Activated gamma-delta T cell treated with Interleukin-2 at 50 U/mL for 16 hours (primary cell): ENCODE results near the gene TMIGD1.
A peak's percentile ranks its signal among the peaks of the same experiment; 100 is the strongest.
"Not testable (repeated sequence)": the region's sequence is repeated elsewhere in the genome, so short reads cannot be mapped to it uniquely, and the experiment has no call there.

ENCODE experiments used
- DNase-seq: peaks from one replicate; pipeline ENCODE4 v3.0.0-alpha.2; 2020

The TMIGD1 gene

DNA sequence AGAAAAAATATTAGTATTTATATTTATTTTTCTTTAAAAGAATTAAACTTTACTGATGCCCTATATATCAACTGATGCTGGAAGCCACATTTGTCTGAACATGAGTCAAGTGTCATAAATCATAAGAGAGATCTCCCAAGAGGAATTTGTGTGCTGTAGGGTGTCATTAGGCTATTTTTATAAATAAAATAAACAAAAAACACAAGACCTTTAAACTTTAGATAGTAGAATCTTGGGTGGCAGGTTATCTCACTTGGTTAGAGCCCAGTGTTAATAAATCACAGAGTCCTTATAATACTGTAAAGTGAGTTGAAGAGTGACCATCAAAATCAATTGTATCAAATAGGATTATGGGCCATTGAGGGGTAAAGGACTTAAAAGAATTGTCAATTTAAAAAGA, 23.6 kb upstream of the TMIGD1 start:
- no peak for DNase-seq

- DNase-seq: no peak
Measured at GRCh38 chr17:30354701-30355100, 20.8 kb upstream of the TMIGD1 start.

- DNase-seq: no peak
Measured at GRCh38 chr17:30352240-30352814, 18.5 kb upstream of the TMIGD1 start.

- DNase-seq: no peak
Measured at GRCh38 chr17:30351735-30352134, 17.9 kb upstream of the TMIGD1 start.

DNA sequence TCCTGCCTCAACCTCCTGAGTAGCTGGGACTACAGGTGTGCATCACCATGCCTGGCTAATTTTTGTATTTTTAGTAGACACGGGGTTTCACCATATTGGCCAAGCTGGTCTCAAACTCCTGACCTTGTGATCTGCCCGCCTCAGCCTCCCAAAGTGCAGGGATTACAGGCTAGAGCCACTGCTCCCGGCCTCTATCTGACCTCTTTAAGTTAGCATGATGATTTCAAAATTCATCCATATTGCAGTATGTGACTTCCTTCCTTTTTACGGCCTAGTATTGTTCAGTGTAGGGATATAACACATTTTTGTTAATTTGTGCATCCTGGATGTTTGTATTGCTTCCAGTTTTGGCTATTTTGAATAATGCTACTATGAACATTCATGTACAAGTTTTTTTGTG, 17.4 kb upstream of the TMIGD1 start:
- not testable (repeated sequence) for DNase-seq

- no peak for DNase-seq
Measured at GRCh38 chr17:30349252-30349651, 15.4 kb upstream of the TMIGD1 start.

GRCh38 chr17:30347488-30347887, 13.6 kb upstream of the TMIGD1 start:
- DNase-seq: no peak

GRCh38 chr17:30346221-30346795, 12.5 kb upstream of the TMIGD1 start:
- no peak for DNase-seq

- no peak for DNase-seq
Measured at GRCh38 chr17:30345527-30346075, 11.7 kb upstream of the TMIGD1 start.

GRCh38 chr17:30345089-30345433, 11.2 kb upstream of the TMIGD1 start:
- no peak for DNase-seq

DNA sequence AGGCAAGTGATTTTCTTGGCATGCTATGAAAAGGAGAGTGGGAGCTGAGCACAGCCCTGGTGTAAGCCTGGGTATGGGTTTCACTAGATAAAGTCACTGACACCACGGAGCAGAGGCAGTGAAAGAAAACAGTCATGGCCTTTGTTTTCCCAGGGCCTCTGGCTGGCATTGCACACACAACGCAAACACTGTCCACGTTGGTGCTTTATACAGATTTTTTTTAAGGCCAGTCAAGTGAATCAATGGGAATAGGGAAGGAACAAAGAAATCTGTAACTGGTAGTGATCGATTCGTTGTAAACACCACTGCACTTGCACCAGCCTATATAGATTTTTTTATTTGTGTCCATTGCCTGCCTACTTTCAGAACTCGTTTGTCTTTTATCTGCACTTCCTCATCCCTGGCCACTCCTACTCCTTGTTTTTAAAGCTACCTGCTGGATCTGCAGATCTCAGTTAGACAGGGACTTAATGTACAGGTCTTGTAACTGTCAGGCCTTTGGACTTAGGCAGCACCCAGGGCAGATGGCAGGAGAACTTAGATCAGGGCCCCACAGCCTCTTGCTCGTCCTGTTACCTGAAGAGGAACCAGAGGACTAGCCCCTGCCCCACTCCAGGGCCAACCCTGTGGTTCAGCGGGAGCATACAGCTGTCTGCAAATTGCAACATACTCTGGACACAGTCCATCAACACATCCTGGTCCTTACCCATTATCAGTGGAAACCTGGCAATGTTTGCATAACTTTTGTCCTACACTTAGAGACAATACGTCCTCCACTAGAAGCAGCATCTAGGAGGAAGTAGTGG, 10.6 kb upstream of the TMIGD1 start:
- no peak for DNase-seq

DNA sequence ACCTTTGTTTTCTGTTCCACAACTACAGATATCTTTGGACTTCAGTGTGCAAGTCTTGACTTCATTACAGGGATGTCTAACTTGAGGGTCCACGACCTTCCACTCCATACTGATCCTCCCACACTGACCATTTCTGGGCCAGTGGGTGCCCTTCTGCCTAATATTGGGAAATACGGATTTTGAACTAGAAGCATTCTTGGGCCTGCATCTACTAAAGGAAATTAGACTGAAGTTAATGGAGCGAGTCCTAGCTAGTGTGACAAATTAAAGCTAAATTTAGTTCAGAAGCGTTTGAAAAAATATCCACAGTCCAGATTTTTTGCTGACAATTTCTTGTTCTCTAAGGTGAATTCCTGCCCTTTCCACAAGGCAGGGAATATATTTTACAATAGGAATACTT, 9.9 kb upstream of the TMIGD1 start:
- DNase-seq: no peak

- not testable (repeated sequence) for DNase-seq
Measured at GRCh38 chr17:30343244-30343643, 9.4 kb upstream of the TMIGD1 start.

GRCh38 chr17:30341703-30342249, 7.9 kb upstream of the TMIGD1 start:
- no peak for DNase-seq

- no peak for DNase-seq
Measured at GRCh38 chr17:30340801-30341356, 7.0 kb upstream of the TMIGD1 start.

DNA sequence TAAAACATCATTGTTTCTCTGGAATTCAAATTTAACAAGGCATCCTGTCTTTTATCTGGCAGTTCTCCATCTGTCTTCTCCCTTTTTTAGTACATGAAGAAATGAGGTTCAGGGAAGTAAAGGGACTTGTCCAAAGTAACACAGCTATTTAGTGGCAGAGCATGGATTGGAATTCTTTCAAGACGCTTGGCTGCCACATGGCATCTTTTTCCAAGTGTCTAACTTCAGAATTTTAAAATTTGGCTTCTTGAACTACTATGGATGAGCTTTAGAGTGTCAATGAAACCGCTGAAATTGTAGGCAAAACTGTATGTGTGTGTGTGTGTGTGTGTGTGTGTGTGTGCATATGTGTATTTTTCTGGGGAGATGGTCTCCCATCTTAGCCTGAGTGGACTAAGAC, 5.2 kb upstream of the TMIGD1 start:
- DNase-seq: no peak

GRCh38 chr17:30337393-30337999, 3.6 kb upstream of the TMIGD1 start:
- no peak for DNase-seq

DNA sequence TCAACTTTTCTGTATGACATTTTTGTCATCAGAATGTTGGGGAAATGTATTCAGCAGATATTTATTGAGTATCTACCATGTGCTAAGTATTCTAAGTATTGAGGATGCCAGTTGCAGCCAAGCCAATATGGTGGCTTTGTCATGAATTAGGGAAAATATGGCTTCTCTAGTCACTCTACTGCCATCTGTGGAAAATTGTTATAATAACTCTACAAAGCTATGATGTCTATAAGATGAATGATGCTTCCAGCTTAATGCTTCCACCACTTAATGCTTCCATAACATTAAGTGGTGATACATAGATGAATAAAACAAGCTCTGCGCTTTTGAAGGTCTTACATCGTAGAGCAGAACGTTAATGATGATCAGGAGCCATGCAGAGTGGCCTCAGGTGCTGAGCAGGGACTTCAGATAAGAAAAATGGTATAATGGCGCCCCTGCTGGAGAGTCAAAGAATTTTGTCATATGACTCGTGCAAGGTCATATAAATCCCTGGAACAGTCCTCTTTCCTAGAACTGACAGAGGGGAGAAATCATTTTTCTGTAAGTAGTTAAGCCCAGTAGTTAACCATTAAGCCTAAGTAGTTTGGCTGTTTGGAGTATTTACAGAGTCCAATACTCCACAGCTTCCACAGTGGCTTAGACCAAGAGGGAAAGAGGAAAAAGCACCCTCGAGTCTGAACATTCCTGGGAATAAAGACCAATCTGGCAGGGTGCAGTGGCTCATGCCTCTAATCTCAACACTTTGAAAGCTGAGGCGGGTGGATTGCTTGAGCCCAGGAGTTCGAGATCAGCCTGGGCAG, 2.7 kb upstream of the TMIGD1 start:
- DNase-seq: peak; percentile 60

DNA sequence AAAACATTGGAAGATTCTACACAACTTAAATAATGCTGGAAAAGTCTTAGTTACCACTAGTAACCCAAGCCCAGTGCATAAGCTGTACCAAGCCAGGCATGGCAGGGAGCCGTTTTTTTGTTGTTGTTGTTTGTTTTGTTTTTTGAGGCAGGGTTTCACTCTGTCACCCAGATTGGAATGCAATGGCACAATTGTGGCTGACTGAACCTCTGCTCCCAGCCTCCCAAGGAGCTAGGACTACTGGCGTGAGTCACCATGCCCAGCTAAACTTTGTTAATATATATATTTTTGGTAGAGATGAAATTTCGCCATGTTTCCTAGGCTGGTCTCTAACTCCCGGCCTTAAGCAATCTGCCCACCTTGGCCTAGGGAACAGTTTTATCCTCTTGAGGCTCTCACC, 564 bp upstream of the TMIGD1 start:
- no peak for DNase-seq

DNA sequence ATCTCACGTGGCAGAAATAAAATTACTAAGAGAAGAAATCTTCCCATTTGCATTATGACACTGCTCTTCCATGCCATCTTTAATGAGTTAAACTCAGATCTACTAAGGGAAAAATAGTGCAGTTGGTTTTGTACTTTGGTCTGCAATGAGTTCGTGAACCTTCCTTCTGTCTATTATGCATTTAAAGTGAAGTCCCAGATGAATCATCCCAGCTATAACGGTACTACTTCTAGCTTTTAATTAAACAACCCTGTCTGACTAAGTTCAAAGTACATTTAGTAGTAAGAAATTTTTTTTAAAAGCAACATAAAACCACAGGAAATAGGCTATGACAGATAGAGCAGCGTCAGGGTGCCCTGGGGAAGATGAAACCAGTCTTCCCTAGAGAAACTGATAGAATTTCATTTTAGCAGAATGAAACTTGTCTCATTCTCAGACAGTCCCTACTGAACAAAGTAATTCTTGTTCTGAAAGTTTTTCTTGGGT, 1.8 kb downstream of the TMIGD1 start:
- peak; percentile 31 for DNase-seq

DNA sequence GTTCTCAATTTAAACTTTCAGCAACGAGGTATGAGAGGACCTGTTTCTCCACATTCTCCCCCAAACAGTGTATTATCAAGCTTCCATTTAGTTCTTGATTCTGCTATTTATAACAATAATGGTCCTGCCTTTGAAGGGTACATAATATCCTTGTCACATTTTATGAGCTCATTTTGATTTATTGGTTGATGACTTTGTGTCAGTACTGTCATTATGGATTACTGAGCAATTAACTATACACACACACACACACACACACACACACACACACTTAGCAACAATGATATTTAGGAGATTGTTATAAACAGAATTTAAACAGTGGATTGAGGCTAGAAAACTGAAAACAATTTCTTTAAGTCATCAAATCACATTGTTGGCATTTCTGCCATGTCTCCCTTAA, 7.0 kb downstream of the TMIGD1 start:
- DNase-seq: no peak

DNA sequence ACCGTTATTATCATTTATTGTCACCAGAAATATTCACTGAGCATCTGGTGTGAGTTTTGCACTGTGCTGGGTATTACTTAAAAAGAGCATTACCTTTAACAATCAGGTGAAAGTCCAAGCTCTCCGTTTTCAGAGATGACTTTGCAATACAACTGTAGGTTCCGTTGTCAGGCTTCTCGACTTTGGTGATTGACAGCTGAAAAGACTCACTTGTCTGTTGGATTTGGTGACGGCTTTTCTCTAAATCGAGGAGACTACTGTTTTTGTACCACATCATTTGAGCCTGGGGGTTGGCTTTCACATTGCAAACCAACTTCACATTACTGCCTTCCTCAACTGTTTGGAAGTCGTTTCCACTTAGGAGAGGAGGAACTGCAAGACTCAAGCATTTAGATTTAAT, 9.1 kb downstream of the TMIGD1 start:
- no peak for DNase-seq
